Measurements from ENCODE around the gene TMEM229B. TPM values are rescaled to one million over a fixed set of nuclear protein-coding genes. Genes with fewer than 3 reads are reported as not detected.

The TMEM229B gene
- total RNA-seq, 1 donor from 2014 or later: 2.2 TPM

DNA sequence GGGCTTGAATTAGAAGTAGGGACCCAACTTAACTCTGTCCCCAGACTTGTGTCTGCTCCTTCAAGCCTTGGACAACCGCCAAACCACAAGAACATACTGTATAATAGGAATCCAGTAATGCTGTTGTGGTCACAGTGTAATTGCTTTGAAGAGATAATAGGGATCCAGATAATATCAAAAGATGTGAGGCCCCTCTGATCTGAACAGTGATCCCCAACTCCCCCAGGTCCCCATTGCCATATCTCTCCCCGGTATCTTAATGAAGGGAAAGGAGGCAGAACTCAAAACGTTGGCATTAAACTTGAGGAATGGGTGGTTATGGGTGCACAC, 36.1 kb upstream of the TMEM229B start:
- no peak for DNase-seq (ENCODE audit: low read depth)
- no peak overlapping the region for H3K4me3 ChIP-seq (ENCODE audit: low read depth, low read length)
- TF ChIP-seq, protein P1, sequence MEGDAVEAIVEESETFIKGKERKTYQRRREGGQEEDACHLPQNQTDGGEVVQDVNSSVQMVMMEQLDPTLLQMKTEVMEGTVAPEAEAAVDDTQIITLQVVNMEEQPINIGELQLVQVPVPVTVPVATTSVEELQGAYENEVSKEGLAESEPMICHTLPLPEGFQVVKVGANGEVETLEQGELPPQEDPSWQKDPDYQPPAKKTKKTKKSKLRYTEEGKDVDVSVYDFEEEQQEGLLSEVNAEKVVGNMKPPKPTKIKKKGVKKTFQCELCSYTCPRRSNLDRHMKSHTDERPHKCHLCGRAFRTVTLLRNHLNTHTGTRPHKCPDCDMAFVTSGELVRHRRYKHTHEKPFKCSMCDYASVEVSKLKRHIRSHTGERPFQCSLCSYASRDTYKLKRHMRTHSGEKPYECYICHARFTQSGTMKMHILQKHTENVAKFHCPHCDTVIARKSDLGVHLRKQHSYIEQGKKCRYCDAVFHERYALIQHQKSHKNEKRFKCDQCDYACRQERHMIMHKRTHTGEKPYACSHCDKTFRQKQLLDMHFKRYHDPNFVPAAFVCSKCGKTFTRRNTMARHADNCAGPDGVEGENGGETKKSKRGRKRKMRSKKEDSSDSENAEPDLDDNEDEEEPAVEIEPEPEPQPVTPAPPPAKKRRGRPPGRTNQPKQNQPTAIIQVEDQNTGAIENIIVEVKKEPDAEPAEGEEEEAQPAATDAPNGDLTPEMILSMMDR (conservative IDR thresholded peaks at IDR 0.05; ENCODE audit: low read depth, low read length): no peak

DNA sequence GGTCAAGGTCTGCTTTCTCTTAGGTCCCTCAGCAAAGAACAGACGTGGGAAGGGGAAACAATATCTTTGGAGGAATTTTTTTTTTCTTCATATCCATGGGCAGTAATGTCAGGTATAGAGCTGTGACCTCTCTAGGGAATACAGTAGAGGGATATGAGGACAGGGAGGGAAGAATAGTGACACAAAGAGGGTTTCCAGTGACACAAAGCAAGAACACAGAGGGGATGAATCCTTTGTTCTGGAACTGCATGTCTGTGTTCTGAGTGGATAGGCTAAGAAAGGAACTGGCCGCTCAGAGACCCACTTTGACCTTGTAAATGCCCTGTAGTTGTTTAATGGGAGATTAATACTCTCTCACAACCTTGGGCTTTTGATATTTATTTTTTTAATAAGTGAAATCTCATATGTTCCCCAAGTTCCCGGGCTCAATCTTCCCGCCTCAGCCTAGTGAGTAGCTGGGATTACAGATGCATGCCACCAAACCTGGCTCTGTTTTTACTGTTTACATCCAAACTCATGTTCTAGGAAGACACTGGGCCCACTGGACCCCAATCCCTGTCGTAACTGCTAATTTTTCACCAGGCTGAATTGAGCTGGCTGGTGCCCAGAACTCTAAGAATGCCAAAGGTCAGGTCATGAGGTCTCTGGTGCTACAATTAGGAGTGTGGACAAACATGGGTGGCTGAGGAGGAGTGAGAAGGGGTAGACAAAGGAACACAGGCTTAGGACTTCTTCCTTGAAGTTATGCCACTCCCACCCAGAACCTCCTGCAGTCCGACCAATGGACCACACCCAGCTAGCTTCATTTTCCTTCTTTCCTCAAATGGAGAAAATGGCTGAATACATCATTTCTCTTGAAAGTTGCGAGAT, 35.5 kb upstream of the TMEM229B start:
- TF ChIP-seq, protein P1 (conservative IDR thresholded peaks at IDR 0.05; ENCODE audit: low read depth, low read length): no peak
- DNase-seq (ENCODE audit: low read depth): no peak
- no peak overlapping the region for H3K4me3 ChIP-seq (ENCODE audit: low read depth, low read length)

- no peak for DNase-seq (ENCODE audit: low read depth)
- TF ChIP-seq, protein P1 (conservative IDR thresholded peaks at IDR 0.05; ENCODE audit: low read depth, low read length): no peak
- no peak overlapping the region for H3K4me3 ChIP-seq (ENCODE audit: low read depth, low read length)
Measured at GRCh38 chr14:67522270-67522669, 33.7 kb upstream of the TMEM229B start.

GRCh38 chr14:67520482-67520881, 32.0 kb upstream of the TMEM229B start:
- DNase-seq (ENCODE audit: low read depth): no peak
- TF ChIP-seq, protein P1 (conservative IDR thresholded peaks at IDR 0.05; ENCODE audit: low read depth, low read length): no peak
- H3K4me3 ChIP-seq (ENCODE audit: low read depth, low read length): no peak overlapping the region

DNA sequence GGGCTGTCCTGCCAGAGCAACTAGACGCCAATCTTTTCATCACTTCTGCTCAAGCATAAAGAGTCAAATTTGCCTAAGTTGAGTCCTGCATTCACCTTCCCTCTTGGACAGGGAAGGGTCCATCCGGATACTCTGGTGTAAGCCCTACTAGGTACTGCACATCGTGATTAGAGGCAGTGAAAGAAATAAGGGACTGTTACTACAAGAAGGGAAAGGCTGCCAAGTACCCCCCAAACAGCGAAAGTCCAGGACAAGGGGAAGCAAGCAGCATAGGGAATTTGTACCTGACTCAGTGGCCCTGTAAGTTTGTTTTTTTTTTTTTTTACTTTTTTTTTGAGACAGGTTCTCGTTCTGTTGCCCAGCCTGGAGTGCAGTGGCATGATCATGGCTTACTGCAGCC, 30.9 kb upstream of the TMEM229B start:
- H3K4me3 ChIP-seq (ENCODE audit: low read depth, low read length): no peak overlapping the region
- DNase-seq (ENCODE audit: low read depth): no peak
- TF ChIP-seq, protein P1 (conservative IDR thresholded peaks at IDR 0.05; ENCODE audit: low read depth, low read length): no peak

DNA sequence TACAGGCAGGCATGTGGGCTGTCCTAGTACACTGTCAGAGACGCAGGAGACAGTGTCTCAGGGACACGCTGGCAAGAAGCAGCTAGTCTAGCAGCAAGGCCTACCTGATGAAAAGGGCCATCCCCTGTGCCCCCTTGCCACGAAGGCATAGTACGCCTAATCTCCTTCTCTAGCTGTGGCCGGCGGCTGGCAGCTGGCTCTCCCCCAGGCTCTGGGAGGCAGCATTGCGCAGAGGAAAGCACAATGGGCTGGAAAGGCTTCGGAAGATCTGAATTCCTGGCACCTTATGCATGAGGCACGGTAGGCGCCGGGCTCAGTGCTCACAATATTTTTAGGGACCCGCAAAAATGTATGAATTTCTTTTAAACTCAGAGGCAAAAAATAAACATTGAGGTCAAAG, 28.6 kb upstream of the TMEM229B start:
- TF ChIP-seq, protein P1 (conservative IDR thresholded peaks at IDR 0.05; ENCODE audit: low read depth, low read length): peak; percentile 37
- no peak for DNase-seq (ENCODE audit: low read depth)
- no peak overlapping the region for H3K4me3 ChIP-seq (ENCODE audit: low read depth, low read length)

DNA sequence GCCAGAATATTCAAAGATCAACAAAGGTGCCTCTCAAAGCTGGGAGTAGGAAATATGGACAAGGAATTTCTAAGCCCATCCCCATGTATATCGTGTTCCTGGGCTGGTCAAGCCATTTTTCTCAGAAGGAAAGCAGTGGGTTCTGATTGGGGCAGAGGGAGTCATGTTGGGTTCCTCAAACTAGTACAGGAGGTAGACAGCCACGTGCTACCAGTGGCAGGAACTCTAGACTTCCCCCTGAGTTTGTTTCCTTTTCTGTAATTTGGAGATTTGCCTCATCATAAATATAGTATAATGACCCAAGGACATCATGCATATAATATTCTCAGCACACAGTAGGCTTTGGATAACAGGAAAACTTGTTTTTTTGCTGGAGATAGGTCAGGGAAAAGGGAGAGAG, 28.2 kb upstream of the TMEM229B start:
- DNase-seq (ENCODE audit: low read depth): no peak
- TF ChIP-seq, protein P1 (conservative IDR thresholded peaks at IDR 0.05; ENCODE audit: low read depth, low read length): no peak
- H3K4me3 ChIP-seq (ENCODE audit: low read depth, low read length): no peak overlapping the region
